HG03159 (cell line): ENCODE measurements around the gene AFF1.
A peak's percentile ranks its signal among the peaks of the same experiment; 100 is the strongest.

Experiments used
- ATAC-seq: cut with Tn5 transposase; IDR thresholded peaks from one replicate; pipeline ENCODE4 v1.9.1; 2021; ENCODE audit warnings: mild to moderate bottlenecking, moderate library complexity; ENCODE audit not compliant: unreplicated experiment

Gene AFF1

DNA sequence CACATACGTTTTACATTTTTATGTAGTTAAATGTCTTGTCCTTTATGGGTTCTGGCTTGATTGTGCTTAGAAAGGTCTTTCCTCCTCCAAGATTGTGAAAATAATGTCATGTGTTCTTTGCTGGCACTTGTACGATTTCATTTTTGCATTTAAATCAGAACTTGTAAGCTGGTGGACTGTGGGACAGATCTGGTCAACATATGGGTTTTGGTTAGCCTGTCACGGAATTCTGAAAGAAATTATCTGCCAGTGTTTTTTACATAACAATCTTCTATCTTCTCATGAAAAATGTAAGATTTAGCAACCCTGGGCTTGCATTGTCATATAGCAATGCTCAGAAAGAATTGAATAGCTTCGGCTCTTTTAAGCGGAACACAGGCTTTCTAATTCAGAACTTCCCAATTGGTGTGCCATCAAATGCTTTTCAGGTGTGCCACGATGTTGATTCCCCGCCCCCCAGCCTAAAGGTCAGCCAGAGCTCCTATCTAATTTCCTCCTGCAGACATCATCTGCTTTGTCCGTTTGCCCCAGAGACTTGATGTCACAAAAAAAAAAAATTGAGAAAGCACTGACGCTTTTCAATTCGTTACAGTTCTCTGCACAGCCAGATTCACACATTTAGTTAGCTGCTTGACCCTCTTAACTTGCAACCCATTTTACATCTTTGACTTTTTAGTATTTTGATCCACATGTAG lies 16.2 kb downstream of the AFF1 start:
- ATAC-seq = no peak

DNA sequence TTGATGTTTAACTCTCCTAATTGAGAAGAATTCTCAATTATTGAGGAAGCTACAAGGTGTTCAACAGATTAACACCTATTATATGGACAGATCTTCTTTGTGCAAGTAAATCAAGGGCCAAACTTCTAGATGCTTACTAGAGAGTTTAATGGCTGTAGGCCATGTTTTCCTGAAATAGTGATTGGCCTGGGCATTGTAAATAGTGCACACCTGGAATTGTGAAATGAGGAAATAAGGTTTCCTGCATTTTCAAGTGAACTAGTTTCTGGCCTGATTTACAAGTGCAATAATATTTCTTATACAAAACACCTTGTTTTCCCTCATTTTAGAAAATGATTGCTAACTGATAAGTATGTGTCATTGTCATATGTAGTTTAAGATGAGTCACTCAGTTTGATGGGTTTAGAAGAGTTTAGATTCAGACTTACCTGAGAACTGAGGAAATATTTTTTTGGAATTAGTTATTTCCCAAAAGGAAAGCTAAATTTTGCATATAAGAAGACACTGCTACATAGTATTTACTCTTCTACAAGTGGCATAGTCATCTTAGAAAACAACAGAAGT lies 21.2 kb downstream of the AFF1 start:
- no peak for ATAC-seq

DNA sequence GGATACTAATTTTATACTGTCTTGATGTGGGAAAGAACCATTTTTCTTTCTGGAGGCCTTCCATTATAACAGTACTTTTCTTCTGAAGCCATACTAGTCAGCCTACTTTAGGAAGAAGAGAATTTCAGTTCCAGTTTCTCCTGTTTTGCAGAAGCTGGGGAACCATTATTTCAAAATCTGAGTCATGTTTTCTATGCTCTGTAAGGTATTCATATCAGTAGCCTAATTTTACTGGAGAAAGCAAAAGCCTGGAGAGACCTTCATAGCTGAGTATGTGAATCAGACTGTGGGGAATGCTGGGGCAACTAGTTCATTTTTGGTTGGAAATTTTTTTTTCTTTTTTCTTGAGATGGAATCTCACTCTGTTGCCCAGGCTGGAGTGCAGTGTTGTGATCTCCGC lies 22.4 kb downstream of the AFF1 start:
- ATAC-seq = peak; percentile 43

DNA sequence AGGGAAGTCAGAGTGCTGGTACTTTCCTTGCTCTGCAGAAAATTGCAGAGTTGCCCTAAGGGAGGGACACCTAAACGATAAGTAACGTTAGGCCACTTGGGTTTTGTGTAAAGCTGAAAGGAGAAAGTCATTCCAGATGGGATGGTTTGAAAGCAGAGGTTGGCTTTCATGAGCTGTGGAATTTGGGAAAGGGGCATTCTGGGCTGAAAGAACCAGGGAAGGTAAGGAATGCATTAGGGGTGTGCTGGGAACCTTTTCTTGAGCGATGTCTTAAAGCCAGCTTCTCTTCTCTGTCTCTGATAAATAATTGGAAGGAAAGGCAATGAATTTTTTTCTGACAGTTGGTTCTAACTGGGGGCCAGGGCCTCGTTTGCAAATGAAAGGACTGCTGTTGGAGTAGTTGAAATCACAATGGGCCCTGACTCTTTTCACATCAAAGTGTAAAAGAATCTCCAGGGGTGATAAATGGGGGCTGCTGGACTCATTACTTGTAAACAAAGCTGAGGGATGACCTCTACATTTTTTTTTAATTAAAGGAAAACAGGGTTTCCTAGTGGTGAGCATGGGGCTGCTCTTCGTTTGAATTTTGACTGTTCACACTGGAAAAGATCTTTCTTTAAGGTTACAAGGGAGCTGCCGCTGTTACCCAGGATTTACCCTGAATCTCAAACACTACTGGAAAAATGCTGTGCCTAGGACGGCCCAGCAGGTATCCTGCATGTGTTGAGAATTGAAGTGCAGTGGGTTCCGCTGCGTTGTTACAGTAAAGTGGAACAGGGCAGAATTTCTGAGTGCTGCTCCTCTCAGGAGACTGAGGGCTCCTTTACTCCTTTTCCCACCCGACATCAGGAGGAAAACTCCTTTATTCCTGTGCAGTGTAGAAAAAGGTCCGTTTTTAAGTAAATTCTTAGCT lies 25.0 kb downstream of the AFF1 start:
- no peak for ATAC-seq

DNA sequence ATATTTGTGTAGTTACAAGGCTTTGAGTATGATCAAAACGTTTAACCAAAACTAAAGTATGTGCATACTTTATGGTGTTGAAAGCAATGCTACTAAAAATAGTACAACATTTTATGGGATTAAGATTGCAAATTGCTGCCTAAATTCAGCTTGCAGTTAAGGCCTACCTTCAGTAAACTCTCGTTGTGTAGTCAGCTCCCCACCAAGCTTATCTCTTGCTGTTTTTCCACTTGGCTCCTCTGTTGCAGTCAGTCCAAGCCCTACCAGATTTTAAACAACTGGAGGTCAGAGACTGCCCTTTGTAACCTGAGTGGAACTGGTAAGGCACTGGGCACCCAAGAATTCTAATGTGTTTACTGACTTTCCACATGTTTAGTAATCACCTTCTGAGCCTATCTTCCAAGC lies 25.7 kb downstream of the AFF1 start:
- ATAC-seq = no peak

DNA sequence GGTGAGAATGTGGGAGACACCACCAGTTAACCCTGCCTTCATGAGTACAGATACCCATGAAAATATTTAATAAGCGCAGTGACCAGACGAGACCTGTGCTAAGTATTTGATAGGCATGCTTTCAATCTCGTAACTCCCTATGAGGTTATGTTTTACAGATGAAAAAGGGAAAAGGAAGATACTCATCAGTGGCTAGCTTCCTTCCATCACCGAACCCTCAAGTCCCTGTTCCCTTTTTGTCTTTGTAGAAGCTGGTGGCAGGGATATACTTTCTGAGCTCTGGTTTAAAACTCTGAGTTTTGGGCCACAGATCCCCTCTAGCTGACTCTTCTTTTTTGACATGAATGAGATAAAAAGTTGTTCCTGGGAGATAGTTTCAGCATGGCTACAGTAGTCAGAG lies 26.3 kb downstream of the AFF1 start:
- peak; percentile 2 for ATAC-seq

DNA sequence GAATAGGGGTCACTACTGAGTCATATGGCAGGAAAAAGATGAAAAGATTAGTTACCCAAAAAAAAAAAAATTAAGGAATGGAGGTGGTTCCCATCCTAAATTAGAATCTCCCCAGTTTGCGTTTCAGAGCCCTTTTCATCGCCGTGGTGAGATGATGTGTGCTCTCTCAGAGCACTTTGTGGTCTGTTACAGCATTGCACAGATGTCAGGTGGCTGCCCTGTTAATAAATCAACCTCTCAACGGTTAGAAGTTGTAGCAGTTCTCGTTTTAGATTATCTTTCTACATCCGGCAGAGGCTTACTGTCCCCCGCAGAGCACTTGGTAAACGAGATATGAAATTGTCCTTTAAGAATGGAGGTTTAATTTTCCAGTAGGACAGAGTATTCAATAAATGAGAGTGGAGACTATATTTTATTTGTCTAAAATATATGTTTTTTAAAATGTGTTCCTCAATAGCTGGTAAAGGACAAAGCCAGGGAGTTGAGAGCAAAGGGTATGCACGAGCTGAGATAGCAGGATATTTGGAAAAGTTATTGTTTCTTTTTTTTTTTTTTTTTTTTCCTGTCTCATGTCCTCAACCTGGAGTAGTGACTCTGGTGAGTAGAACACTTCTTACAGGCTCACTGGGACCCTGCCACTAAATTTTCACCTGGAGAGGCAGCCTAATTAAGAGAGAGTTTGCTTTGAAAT lies 26.9 kb downstream of the AFF1 start:
- peak; percentile 88 for ATAC-seq

DNA sequence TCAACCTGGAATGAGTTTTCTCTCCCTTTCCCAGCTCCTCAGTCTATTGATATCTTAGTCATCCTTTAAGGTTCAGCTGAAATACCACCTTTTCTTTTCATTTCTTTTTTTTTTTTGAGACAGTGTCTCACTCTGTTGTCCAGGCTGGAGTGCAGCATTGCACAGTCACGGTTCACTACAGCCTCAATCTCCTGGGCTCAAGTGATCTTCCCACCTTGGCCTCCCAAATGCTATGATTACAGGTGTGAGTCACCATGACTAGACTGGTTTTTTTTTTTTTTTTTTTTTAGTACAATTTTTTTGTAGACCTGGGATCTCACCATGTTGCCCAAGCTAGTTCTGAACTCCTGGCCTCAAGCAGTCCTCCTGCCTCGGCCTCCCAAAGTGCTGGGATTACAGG lies 28.9 kb downstream of the AFF1 start:
- no peak for ATAC-seq

DNA sequence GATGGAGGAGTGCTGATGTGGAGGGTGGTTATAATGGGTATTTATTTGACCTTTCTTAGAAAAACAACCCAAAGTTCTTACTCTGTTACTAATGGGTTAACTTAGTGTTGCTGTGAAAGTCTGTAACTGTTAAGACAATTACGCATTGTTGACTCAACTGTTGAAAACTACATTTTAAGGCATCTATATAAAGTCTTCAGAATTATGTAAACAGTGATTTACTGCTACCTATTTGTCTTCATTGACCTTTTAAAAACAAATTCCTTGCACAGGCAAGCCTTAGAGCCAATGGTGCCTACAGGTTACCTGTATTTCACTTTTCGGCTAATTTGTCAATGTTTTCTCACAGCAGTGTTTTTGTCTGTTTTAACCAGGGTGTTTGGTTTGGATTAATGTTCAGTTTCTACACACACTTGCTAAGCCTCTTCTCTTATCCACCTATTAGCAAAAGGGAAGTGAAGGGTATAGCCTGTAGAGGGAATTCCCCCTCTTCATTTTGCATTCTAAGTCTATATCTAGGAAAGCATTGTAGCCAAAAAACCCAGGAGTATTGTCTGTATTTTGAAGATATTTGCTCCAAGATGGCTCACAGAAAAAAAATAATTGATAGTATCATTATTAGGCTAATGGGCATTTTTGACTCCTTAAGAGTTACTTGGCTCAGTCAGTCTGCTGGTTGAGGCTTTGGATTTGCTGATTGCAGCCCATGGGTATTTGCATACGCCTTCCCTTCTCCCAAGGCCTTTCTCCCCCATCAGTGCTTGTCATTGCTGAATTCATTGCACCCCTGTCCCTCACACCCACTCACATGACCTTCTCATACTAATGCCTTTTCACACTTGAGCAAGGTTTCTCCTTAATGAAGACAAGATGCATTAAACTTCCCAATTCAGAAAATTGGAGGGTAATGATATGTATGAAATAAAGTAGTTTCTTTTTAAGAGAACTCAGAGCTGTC lies 30.5 kb downstream of the AFF1 start:
- ATAC-seq = peak; percentile 39

DNA sequence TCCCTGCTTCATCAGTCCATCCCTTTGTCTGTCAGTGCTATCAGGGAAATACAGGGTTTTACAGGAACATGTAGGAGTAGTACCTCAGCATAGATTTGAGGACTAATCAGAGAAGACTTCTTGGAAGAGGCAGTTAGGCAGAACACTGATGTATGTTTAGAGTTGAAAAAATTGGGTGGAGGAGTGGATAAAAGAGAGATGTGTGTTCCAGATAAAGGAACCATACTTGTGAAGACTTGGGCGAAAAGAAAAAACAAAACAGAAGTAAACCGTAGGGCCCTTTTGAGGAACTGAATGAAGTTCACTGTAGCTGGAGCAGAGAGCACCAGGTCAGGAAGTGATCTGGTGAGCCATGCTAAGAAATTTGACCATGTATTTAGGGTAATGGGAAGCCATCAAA lies 32.3 kb downstream of the AFF1 start:
- ATAC-seq = no peak

DNA sequence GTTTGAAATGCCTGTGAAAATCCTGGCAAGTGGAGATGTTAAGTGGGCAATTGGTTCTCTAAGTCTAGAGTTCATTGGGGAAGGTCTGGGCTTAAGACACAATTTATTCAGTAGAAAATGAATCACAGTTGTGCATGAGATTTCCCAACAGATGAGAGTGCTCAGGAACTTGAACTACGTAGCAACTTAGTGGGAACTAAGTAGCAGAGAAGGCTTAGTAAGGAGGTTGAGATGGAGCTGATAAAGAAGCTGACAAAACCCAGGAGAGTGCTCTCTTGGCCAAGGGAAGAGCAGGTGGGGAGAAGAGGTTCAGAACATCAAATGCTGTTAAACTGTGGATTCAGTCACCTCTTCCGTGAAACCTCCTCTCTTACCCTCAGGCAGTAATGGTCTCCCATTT lies 33.0 kb downstream of the AFF1 start:
- ATAC-seq = no peak

DNA sequence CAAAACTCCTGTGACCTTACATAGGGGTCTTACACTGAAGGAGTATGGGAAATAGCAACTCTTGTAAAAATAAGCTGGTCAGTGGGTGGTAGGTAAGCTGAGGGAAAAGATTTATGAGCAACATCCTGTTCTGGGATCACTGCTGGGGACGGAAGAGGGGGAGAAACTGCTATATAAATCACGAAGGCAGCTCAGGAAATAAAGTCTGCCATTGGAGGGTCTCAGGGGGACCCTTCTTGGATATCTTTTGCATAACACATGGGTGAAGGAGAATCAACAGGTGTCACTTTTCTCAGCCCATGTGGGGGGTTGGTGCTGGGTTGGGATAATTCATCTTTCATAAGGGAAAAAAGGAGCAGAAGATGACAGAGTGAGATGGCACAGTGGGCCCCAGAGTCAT lies 33.7 kb downstream of the AFF1 start:
- no peak for ATAC-seq

DNA sequence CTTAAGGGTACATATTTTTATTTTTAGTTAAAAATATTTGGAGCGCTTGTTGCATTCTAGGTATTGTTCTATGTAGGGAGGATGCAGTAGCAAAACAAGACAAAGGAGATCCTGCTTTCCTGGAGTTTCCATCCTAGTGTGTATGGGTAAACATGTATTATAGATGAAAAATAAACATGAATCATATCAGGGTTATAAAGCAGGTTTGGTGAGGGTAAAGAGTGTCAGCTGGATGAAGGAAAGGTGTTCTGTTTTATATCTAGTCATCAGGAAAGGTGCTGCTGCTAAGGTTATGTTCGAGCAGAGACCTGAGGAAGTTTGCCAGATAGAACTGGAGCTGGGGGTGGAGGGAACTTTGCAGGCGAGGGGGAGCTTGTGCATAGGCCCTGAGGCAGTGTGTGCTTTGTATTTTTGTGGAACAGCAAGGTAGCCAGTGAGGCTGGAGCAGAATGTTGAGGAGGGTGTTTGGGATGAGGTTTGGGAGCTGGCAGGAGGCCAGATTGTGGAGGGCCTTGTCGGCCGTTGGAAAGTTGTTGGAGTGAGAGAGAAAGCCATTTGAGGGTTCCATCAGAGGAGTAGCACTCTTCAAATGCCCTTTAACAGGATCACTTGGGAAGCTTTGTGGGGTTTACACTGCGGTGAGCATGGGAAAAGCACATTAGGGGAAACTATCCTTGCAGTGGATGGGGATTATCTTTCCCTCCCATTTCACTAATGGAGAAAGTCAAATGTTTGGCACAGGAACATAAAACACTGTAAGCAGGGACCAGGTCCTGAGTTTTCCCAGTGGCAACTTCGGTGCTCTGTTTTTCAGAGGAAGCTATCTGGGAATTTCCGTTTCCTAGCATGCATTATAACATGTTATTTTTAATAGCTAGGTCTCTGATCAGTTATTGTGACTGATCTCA lies 35.9 kb downstream of the AFF1 start:
- no peak for ATAC-seq

DNA sequence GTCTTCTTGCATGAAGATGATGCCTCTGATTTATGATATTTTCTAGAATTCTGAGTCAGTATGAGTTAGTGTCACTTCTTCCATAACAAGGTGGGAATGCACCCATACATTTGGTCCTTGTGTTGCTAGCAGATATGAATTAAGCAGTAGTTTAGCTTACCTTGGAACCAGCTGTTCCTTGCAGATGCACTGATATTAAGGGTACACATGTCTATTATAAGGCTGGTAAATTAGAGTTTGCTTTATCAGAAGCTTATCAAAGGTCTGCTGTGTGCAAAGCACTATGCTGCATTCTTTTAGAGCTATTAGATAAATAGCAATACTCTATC lies 36.5 kb downstream of the AFF1 start:
- no peak for ATAC-seq

DNA sequence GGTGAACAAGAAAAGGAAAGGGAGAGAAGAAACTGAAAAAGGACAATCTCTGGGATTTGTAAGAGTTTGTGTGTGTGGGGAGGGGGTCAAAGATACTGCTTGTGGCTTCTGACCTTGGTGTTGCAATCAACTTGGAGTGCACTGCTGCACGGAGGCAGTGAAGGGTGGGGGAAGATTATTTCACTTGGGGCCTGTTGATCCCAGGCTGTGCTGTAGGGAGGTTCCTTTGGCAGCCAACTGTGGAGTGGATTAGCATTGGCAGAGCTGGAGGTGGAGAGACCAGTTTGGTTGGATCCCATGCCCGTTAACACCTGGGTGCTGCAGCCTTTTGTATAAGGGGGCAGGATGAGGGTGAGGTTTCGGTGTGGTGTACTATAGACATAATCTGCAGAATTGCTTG lies 38.2 kb downstream of the AFF1 start:
- no peak for ATAC-seq

DNA sequence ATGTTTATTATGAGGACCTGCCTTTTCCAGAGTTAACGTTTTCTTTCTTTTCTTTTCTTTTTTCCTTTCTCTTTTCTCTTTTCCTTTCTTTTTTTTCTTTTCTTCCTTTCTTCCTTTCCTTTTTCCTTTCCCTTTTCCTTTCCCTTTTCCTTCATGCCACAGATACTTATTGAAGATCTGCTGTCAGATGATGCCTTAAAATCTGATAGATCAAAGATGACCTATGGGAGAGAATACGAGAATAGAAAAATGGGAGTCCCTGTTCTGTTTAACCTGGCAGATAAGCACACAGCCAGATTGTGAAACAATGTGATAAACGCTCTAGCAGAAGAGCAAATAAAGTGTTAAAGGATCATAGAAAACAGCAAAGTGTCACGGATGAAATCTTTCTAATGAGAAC lies 38.9 kb downstream of the AFF1 start:
- ATAC-seq = no peak

DNA sequence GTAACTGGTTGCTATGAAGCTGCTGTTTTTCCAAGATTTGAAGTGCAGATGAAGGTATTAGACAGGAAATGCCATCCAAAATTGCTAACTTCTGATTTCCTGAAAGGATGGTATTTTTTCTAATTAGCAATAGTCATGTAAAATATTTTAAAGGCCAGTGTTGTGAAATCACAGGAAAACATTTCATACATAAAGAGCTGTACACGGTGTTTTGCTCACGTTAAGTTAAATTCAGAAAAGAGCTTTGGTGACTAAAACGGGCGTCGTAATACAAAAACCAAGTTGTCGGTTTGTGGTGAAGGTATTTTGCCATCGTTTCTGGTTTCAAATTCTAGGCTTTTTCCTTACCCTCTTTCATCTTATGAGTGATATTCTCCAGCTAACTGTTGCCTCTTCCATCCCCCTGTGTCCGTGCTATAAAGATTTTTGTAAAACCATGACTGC lies 39.8 kb downstream of the AFF1 start:
- ATAC-seq = no peak

DNA sequence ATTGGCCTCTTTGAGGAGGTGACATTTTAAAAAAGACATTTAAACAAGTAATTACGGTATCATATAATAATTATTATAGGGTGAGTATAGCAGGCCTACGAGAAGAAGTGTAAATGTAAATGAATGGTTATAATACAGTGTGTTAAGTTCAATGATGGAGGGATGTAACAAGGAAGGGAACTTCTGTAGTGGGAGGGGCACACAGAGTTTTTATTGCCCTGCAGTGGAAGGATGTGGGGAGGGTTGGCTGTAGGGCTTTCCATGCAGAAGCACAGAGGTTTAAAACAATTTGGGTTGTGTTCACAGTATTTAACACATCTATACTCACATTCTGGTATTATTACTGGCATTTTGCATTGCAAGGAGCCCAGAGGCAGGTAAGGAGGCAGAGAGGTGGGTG lies 41.1 kb downstream of the AFF1 start:
- no peak for ATAC-seq

DNA sequence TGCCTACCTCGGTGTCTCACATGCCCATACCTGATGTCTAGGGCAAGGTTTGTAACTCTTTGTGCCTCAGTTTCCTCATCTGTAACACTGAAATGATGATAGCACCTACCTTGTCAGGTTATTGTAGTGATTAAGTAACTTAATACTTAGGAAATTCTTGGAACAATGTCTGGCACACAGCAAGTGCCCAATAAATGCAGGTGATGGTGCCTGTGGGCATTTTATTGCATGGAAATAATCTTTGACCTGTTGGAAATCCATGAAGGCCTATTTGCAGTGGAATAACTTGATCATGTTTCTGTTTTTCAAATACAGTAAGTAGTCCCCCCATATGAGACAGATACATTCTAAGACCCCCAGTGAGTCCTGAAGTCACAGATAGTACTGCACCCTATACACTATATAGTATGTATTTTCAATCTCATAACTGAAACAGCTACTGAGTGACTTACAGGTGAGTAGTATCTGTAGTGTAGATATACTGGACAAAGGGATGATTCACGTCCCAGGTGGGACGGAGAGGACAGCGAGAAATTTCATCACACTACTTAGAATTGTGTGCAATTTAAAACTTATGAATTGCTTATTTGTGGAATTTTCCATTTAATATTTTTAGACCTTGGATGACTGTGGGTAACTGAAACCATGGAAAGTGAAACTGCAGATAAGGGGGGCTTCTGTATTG lies 42.1 kb downstream of the AFF1 start:
- no peak for ATAC-seq
